OCI-LY7 (cell line): ENCODE data around the gene MNT. TPM values are rescaled to one million over a fixed set of nuclear protein-coding genes. Genes with fewer than 3 reads are reported as not detected.

ENCODE experiments used
- BruUV-seq: library from RNA; stranded (reverse); fragments of 400-500 nt; replicated peaks from 2 replicates; lab custom pipeline; 2021; lab: Mats Ljungman, UMichigan
- CTCF ChIA-PET: fragments of 300-600 bp; sonication (Branson Sonifier 250); formaldehyde crosslinking; loops from one replicate; lab custom pipeline; 2022; ENCODE audit warnings: antibody characterized with exemption; ENCODE audit not compliant: unreplicated experiment; lab: Charles Lee
- POLR2A ChIA-PET: fragments of 300-600 bp; sonication (Branson Sonifier 250); formaldehyde crosslinking; loops from one replicate; lab custom pipeline; 2022; ENCODE audit warnings: antibody characterized with exemption; lab: Charles Lee
- DNase-seq: peaks from one replicate; pipeline ENCODE4 v3.0.0-alpha.2; 2015; ENCODE audit warnings: low spot score
- H2AFZ ChIP-seq: fragments of 200-600 bp; sonication (generic), shearing (Covaris generic); 2 replicates; pipeline ENCODE4 v1.6.1; 2014; ENCODE audit warnings: mild to moderate bottlenecking, antibody characterized with exemption, low read length, moderate library complexity
- H3K27ac ChIP-seq: fragments of 200-600 bp; sonication (generic); 2 replicates; pipeline ENCODE4 v1.5.1; 2014; ENCODE audit warnings: mixed run types, low read depth, mild to moderate bottlenecking, moderate library complexity, low read length, inconsistent platforms; ENCODE audit not compliant: poor library complexity, severe bottlenecking
- H3K36me3 ChIP-seq: fragments of 200-600 bp; sonication (generic); 2 replicates; pipeline ENCODE4 v1.6.1; 2014; ENCODE audit warnings: mild to moderate bottlenecking, antibody characterized with exemption, low read length, moderate library complexity, mixed read lengths; ENCODE audit not compliant: insufficient read depth
- H3K4me1 ChIP-seq: fragments of 200-600 bp; sonication (generic); 2 replicates; pipeline ENCODE4 v1.5.1; 2014; ENCODE audit warnings: mild to moderate bottlenecking, low read length; ENCODE audit not compliant: insufficient read depth, poor library complexity, severe bottlenecking
- H3K4me2 ChIP-seq: fragments of 200-600 bp; sonication (generic); 2 replicates; pipeline ENCODE4 v1.6.1; 2014; ENCODE audit warnings: mild to moderate bottlenecking, low read length
- H3K4me3 ChIP-seq: fragments of 200-600 bp; sonication (generic); 2 replicates; pipeline ENCODE4 v1.5.1; 2014; ENCODE audit warnings: mild to moderate bottlenecking, low read depth, low read length; ENCODE audit not compliant: poor library complexity, severe bottlenecking
- H3K79me2 ChIP-seq: fragments of 200-600 bp; sonication (generic); 2 replicates; pipeline ENCODE4 v1.6.1; 2016; ENCODE audit warnings: low read depth, mild to moderate bottlenecking, low read length, moderate library complexity, mixed read lengths; ENCODE audit not compliant: insufficient read depth
- H3K9me2 ChIP-seq: fragments of 200-600 bp; sonication (generic); 2 replicates; pipeline ENCODE4 v1.6.1; 2016; ENCODE audit warnings: mild to moderate bottlenecking, low read length, mixed read lengths; ENCODE audit not compliant: insufficient read depth
- H3K9me3 ChIP-seq: fragments of 200-600 bp; sonication (generic); 2 replicates; pipeline ENCODE4 v1.6.1; 2014; ENCODE audit warnings: mild to moderate bottlenecking, mixed run types, low read length, mixed read lengths
- H4K20me1 ChIP-seq: fragments of 200-600 bp; sonication (generic); 2 replicates; pipeline ENCODE4 v1.6.1; 2014; ENCODE audit warnings: mild to moderate bottlenecking, antibody characterized with exemption, low read length, moderate library complexity, mixed read lengths; ENCODE audit not compliant: insufficient read depth
- CTCF ChIP-seq: fragments of 200-600 bp; sonication (generic); conservative IDR thresholded peaks from 2 replicates; pipeline ENCODE4 v1.5.1; 2014; ENCODE audit warnings: mild to moderate bottlenecking, antibody characterized with exemption, low read length, moderate library complexity, mixed read lengths
- EZH2phosphoT487 ChIP-seq: fragments of 200-600 bp; sonication (generic); IDR thresholded peaks from 2 replicates; pipeline ENCODE4 v1.6.1; 2018; ENCODE audit warnings: low read depth, borderline replicate concordance, mild to moderate bottlenecking, mixed run types, antibody characterized with exemption, low read length, moderate library complexity, mixed read lengths
- intact Hi-C: fragments of 100-400 bp; cut with micrococcal nuclease; formaldehyde crosslinking; loops from one replicate; pipeline ENCODE4 v1.10.0; 2022; ENCODE audit not compliant: unreplicated experiment
- small RNA-seq: library from RNA; depleted of rRNA; stranded (forward); fragments of <200 nt; gene quantifications from one replicate; pipeline ENCODE3, GENCODE V24; 2014
- total RNA-seq, 2 experiments: library from RNA; depleted of rRNA in 1 of 2; stranded (reverse); fragments of >200 nt in 1 of 2; shearing (Covaris generic) in 1 of 2; gene quantifications; 2 replicates each; pipeline ENCODE4 v1.2.3, GENCODE V29; 2014 to 2022

The MNT gene
- total RNA-seq, 2 experiments from 2014 or later = 22.2 to 60.0 TPM

DNA sequence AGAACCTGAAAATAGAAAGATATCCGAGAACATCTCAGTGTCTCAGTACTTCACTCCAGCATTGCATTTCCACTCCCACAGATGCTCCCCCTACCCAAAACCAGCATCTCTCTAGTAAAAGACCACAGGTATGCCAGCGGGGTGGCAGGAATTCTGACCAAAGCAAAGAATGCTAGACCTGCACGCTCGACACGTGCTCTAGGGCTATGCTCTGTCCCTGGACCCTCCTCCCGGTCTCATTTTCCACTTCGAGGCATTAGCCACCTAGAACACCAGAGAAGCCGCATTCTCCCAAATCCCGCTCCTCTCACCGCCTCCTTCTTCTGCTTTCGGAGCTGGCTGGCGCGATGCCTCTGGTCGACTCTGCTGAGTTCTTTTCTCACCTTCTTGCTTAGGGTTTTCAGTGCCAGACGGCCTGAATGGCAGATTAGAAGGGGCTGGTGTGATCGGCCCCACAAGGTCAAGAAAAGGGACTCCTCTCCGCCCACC is 65.1 kb downstream of the MNT start:
- Histone ChIP-seq H3K4me1 (peaks cover 32% of the 10 kb centered on the region), H3K4me3 (peak overlapping the region; percentile 95), H4K20me1 (peaks cover 10% of the 10 kb centered on the region; the same call in 1 of the 2 replicates), H3K27ac (peak overlapping the region; percentile 78), H3K36me3 (peaks cover 53% of the 10 kb centered on the region), H3K9me3 (no peaks in the 10 kb centered on the region), H3K4me2 (peak overlapping the region; percentile 97), H2AFZ (peak overlapping the region; percentile 68; the same call in 1 of the 2 replicates), H3K79me2 (peaks cover 43% of the 10 kb centered on the region), H3K9me2 (no peaks in the 10 kb centered on the region)
- intact Hi-C loops = loop anchor here (2.0 to 5.0 kb wide), 2 partner anchors 65 to 283 kb away; partner anchors contain the start of gene MNT
- no TSS peak for BruUV-seq
- POLR2A ChIA-PET = interaction anchor here (0.5 to 2.6 kb wide), 7 partner anchors 12 to 619 kb away, joined by 3 to 7 read pairs (median 4); partner anchors contain the start of gene PAFAH1B1
- no peak for DNase-seq
- no peak for TF ChIP-seq CTCF
- TF ChIP-seq EZH2phosphoT487 = no peak
- CTCF ChIA-PET = no interaction called here

Small RNA genes within 50 kb of the gene (small RNA-seq; reads per million reads assigned to genes)
- gene AC006435.3 (not detected), gene AC006435.4 (not detected)

Other genes with a start within 250 kb of the MNT start
- gene SMG6, start 97.3 kb downstream of the MNT start, total RNA-seq (2014; rRNA removed; shearing (Covaris generic)) = 10.2 and 12.5 TPM in 2 replicates
- 17.8 and 18.8 TPM in 2 replicates for gene SMG6, start 97.3 kb downstream of the MNT start, total RNA-seq (2022)
- 3.8 and 5.6 TPM in 2 replicates for gene SRR, start 97.1 kb downstream of the MNT start, total RNA-seq (2014; rRNA removed; shearing (Covaris generic))
- 5.8 and 12.1 TPM in 2 replicates for gene SRR, start 97.1 kb downstream of the MNT start, total RNA-seq (2022)
- 71.4 and 85.8 TPM in 2 replicates for gene TSR1, start 64.6 kb downstream of the MNT start, total RNA-seq (2014; rRNA removed; shearing (Covaris generic))
- gene TSR1, start 64.6 kb downstream of the MNT start, total RNA-seq (2022) = 48.1 and 58.7 TPM in 2 replicates
- gene SGSM2, start 63.6 kb downstream of the MNT start, total RNA-seq (2014; rRNA removed; shearing (Covaris generic)) = 38.4 and 44.0 TPM in 2 replicates
- 49.0 and 50.6 TPM in 2 replicates for gene SGSM2, start 63.6 kb downstream of the MNT start, total RNA-seq (2022)
- gene METTL16, start 110.8 kb upstream of the MNT start, total RNA-seq (2014; rRNA removed; shearing (Covaris generic)) = 24.4 and 26.6 TPM in 2 replicates
- 41.3 and 41.5 TPM in 2 replicates for gene METTL16, start 110.8 kb upstream of the MNT start, total RNA-seq (2022)
- 51.1 and 61.3 TPM in 2 replicates for gene PAFAH1B1, start 192.6 kb upstream of the MNT start, total RNA-seq (2014; rRNA removed; shearing (Covaris generic))
- gene PAFAH1B1, start 192.6 kb upstream of the MNT start, total RNA-seq (2022) = 127 and 138 TPM in 2 replicates